Lung (tissue), 12 donors: ENCODE data around the gene PPM1H. TPM values are rescaled to one million over a fixed set of nuclear protein-coding genes. Genes with fewer than 3 reads are reported as not detected.

Experiments
- ATAC-seq: fragments of 200-7000 bp; cut with Tn5 transposase; one replicate; pipeline ENCODE4 v1.9.1; 2020; ENCODE audit warnings: moderate number of reproducible peaks; ENCODE audit not compliant: insufficient read depth, low FRiP score
- DNase-seq, 3 donors: peaks; one replicate each; pipeline ENCODE4 v3.0.0-alpha.2; 2013 to 2017
- H3K27ac ChIP-seq, 2 donors: one replicate each; pipeline ENCODE4 v1.5.1; 2013; ENCODE audit warnings: mild to moderate bottlenecking in 2 of 2, moderate library complexity in 2 of 2, control low read depth in 1 of 2, inconsistent platforms in 1 of 2, low read depth in 1 of 2, low read length in 1 of 2
- H3K27me3 ChIP-seq, 3 donors: one replicate each; pipeline ENCODE4 v1.5.1; 2013; ENCODE audit warnings: low read length in 2 of 3; ENCODE audit not compliant: control insufficient read depth in 3 of 3, insufficient read depth in 3 of 3
- H3K36me3 ChIP-seq, 4 donors: one replicate each; pipeline ENCODE4 v1.5.1; 2013; ENCODE audit warnings: low read length in 4 of 4, mild to moderate bottlenecking in 1 of 4, moderate library complexity in 1 of 4; ENCODE audit not compliant: control insufficient read depth in 4 of 4, insufficient read depth in 4 of 4
- H3K4me1 ChIP-seq, 5 donors: one replicate each; pipeline ENCODE4 v1.5.1; 2013; ENCODE audit warnings: low read length in 5 of 5, mild to moderate bottlenecking in 2 of 5, moderate library complexity in 1 of 5; ENCODE audit not compliant: control insufficient read depth in 5 of 5, insufficient read depth in 5 of 5
- H3K4me3 ChIP-seq: one replicate; pipeline ENCODE4 v1.5.1; 2013; ENCODE audit warnings: mild to moderate bottlenecking, control low read depth, moderate library complexity
- H3K9ac ChIP-seq, 2 donors: one replicate each; pipeline ENCODE4 v1.5.1; 2013; ENCODE audit warnings: low read length in 2 of 2, control low read depth in 1 of 2; ENCODE audit not compliant: insufficient read depth in 1 of 2
- H3K9me3 ChIP-seq, 4 donors: one replicate each; pipeline ENCODE4 v1.5.1; 2013; ENCODE audit warnings: low read length in 3 of 4, mild to moderate bottlenecking in 1 of 4, moderate library complexity in 1 of 4; ENCODE audit not compliant: control insufficient read depth in 4 of 4, insufficient read depth in 3 of 4
- WGBS, 2 donors: extraction: QIAGEN DNeasy Blood & Tissue Kit; methylation state at CpG; one replicate each; pipeline ENCODE4 v1.1.7; 2013; 5-methylcytosine and 5-hydroxymethylcytosine counted together
- polyA plus RNA-seq, 2 donors: library from polyadenylated mRNA; stranded (reverse); fragments of 200-250 nt; gene quantifications; one replicate each; pipeline ENCODE4 v1.2.1, GENCODE V29; 2013
- total RNA-seq, 2 donors: library from RNA; depleted of rRNA in 1 of 2; stranded (reverse); fragments of >200 nt in 1 of 2; gene quantifications; one replicate each; pipeline ENCODE4 v1.2.1, GENCODE V29; 2014 to 2021
- TF ChIP-seq, protein P1 (sequence below): IDR thresholded peaks from 2 replicates; pipeline ENCODE4 v1.5.1; 2012; ENCODE audit warnings: mild to moderate bottlenecking; ENCODE audit errors: control extremely low read depth, extremely low read depth
- donor health status: control.
- donor health status: control.
- donor health status: Bipolar disorder and iron deficiency.
- donor health status: healthy.
- donor health status: DM: yes; HTN: yes; CAD: no.

The PPM1H gene
- total and polyA plus RNA-seq, 4 donors = 2.0 to 11.2 (median 5.7) TPM

DNA sequence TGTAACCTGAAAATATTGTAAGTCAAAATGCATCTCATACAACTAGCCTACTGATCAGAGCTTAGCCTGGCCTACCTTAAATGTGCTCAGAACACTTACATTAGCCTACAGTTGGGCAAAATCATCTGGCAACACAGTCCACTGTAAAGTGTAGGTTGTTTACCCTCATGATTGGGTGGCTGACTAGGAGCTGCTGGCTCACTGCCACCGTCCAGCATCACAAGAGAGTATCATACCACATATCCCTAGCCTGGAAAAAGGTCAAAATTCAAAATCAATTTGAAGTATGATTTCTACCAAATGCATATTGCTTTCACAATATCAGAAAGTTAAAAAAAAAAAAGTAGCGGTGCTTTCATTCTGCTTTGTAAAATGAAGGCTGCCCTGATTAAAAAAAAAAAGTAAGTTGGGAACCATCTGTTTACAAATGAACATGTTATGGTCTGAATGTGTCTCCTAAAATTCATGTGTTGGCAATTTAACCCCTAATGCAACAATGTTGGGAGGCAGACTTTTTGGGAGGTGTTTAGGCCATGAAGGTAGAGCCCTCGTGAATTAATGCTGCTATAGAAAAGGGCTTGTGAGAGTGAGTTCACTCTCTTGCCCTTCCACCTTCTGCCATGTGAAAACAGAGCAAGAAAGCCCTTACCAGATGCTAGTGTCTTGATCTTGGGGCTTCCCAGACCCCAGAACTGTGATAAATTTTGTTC is 211.8 kb downstream of the PPM1H start:
- Histone ChIP-seq H3K4me3 (no peak overlapping the region), H3K27ac (no peak overlapping the region), H3K4me1 (peaks cover 0 to 16% (median 10%) of the 10 kb centered on the region in 5 donors), H3K9me3 (no peaks in the 10 kb centered on the region), H3K9ac (no peak overlapping the region), H3K27me3 (no peaks in the 10 kb centered on the region), H3K36me3 (no peaks in the 10 kb centered on the region)
- WGBS, 2 donors = 90 to 96% methylated on average over 3 of the region's 3 CpGs
- ATAC-seq (no peak), DNase-seq (no peak)
- TF ChIP-seq, protein P1, sequence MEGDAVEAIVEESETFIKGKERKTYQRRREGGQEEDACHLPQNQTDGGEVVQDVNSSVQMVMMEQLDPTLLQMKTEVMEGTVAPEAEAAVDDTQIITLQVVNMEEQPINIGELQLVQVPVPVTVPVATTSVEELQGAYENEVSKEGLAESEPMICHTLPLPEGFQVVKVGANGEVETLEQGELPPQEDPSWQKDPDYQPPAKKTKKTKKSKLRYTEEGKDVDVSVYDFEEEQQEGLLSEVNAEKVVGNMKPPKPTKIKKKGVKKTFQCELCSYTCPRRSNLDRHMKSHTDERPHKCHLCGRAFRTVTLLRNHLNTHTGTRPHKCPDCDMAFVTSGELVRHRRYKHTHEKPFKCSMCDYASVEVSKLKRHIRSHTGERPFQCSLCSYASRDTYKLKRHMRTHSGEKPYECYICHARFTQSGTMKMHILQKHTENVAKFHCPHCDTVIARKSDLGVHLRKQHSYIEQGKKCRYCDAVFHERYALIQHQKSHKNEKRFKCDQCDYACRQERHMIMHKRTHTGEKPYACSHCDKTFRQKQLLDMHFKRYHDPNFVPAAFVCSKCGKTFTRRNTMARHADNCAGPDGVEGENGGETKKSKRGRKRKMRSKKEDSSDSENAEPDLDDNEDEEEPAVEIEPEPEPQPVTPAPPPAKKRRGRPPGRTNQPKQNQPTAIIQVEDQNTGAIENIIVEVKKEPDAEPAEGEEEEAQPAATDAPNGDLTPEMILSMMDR = no peak

DNA sequence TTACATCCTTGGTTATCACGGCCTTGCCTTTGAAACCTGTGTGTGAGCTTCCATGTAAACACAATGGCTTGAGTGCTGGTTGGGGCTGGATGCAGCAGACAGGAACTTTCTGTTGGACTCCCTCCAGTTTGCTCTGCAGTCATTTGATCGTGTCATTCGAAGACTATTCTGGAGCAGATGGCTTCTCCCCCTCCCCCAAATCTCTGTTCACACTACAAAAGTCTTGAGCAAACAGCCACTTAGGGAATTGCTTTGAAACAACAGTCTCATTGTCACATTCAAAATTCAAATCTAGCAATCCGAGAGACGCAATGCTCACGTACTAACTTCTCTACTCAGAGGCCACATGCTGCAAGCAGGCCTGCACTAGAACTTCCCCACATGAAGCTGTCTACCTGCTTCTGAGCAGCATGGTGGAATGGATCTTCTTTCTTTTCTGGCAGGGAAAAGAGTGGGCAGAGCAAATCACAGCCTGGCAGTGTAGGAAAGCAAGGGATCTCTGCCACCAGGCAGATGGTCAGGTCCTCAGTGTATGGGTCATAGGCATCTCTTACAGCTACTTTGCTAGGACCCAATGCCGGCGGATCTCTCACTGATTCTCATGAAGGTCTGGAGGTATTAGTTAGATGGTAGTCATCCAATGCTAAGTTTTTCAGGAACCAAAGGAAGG is 214.2 kb downstream of the PPM1H start:
- DNase-seq = peak; percentile 50 to 91 (median 78)
- H3K9me3 ChIP-seq = no peaks in the 10 kb centered on the region
- H3K4me3 ChIP-seq = no peak overlapping the region
- H3K9ac ChIP-seq = no peak overlapping the region
- no peaks in the 10 kb centered on the region for H3K27me3 ChIP-seq
- no peak for ATAC-seq
- peaks cover 0 to 14% (median 10%) of the 10 kb centered on the region in 5 donors for H3K4me1 ChIP-seq
- H3K27ac ChIP-seq = no peak overlapping the region
- 72 to 75% methylated on average over 8 of the region's 8 CpGs for WGBS, 2 donors
- no peaks in the 10 kb centered on the region for H3K36me3 ChIP-seq
- TF ChIP-seq, protein P1 = no peak

DNA sequence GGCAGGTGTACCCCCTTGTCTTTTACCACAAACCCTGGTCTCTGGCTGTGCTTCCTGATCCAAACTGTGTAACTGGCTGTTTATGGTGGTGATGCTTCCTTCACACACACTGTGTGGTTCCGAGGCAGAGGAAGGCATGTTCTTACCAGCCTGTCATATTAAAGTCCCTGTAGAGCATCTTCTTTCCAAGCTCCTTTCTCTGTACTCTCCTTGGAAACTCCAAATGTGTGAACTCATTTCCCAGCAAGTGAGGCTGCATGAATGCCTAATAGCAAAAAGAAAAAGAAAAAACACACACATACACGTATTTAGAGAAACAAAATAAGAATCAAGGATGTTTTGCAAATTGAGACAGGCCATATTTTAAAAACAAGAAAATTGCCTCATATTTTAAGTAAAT is 214.9 kb downstream of the PPM1H start:
- no peak for DNase-seq
- ATAC-seq = no peak
- Histone ChIP-seq H3K27ac (no peak overlapping the region), H3K36me3 (no peaks in the 10 kb centered on the region), H3K9me3 (no peaks in the 10 kb centered on the region), H3K9ac (no peak overlapping the region), H3K27me3 (no peaks in the 10 kb centered on the region), H3K4me1 (peaks cover 0 to 20% (median 9%) of the 10 kb centered on the region in 5 donors), H3K4me3 (no peak overlapping the region)
- TF ChIP-seq, protein P1 = no peak
- WGBS, 2 donors = 92 to 94% methylated on average over 2 of the region's 2 CpGs
